ENCODE measurements around the gene PPP1R14C. TPM values are rescaled to one million over a fixed set of nuclear protein-coding genes. Genes with fewer than 3 reads are reported as not detected.

Gene PPP1R14C
- total and polyA plus RNA-seq, 7 donors: under 0.01 to 37.0 (median 19.8) TPM; not detected in 2

DNA sequence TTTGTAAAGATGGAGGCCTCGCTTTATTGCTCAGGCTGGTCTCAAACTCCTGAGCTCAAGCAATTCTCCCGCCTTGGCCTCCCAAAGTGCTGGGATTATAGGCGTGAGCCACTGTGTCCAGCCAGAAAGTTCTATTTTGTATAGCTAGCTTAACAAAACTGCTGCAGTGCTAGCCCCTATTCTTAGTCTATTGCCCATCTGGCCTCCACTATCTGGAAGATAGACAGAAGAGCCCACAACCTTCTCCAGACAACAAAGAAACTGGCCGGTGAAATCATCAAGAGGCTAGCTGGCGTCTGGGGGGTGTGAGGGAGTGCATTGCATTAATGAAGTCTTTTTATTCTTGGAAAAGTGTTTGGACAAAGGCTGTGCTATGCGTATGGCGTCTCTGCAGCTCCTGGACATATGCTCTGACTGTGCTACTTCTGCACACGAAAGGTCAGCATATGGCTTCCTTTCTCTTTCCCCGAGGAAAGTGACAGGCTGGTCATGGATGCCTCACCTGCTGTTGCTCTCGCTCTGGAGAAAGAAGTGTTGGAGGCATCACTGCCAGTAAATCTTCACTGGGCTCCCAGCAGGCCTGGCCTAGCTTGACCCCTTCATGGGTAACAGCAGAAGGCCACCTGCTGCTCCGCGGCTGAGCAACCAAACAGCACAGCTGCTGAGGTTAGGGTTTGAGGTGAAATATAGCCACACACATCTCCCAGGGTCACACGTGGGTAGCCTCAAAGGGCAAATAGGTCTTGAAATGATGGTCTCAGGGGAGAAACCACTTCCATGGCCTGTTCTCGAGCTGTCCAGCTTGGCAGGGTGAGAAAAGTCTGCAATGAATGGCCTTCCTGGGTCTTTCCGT, 130.8 kb downstream of the PPP1R14C start:
- intact Hi-C loops (cut with DNase I): no loop called here
- TF ChIP-seq CTCF (IDR thresholded peaks at IDR 0.05): no peak
- no peaks in the 10 kb centered on the region for H3K27me3 ChIP-seq
- no peaks in the 10 kb centered on the region for H3K36me3 ChIP-seq
- H3K4me1 ChIP-seq: peaks cover 0 to 21% (median 14%) of the 10 kb centered on the region in 4 donors
- H3K4me3 ChIP-seq: no peak overlapping the region
- no peaks in the 10 kb centered on the region for H3K9me3 ChIP-seq
- DNase-seq: no peak
- 82 to 91% methylated on average over 15 of the region's 15 CpGs for WGBS, 2 donors
- no peak overlapping the region for H3K27ac ChIP-seq

- Histone ChIP-seq H3K27me3 (no peaks in the 10 kb centered on the region), H3K4me3 (no peak overlapping the region), H3K9me3 (no peaks in the 10 kb centered on the region), H3K4me1 (peaks cover 0 to 21% (median 14%) of the 10 kb centered on the region in 4 donors), H3K36me3 (no peaks in the 10 kb centered on the region), H3K27ac (no peak overlapping the region)
- no peak for TF ChIP-seq POLR2AphosphoS5 (IDR thresholded peaks at IDR 0.05)
- no peak for DNase-seq
- intact Hi-C loops (cut with DNase I): no loop called here
- WGBS, 2 donors: 81 to 90% methylated on average over 6 of the region's 6 CpGs
These were observed 132.6 kb downstream of the PPP1R14C start for GRCh38 chr6:150275489-150275888.

GRCh38 chr6:150276168-150276936, 133.5 kb downstream of the PPP1R14C start:
- Histone ChIP-seq H3K27me3 (no peaks in the 10 kb centered on the region), H3K4me1 (peaks cover 0 to 21% (median 14%) of the 10 kb centered on the region in 4 donors), H3K27ac (no peak overlapping the region), H3K36me3 (no peaks in the 10 kb centered on the region), H3K4me3 (no peak overlapping the region), H3K9me3 (no peaks in the 10 kb centered on the region)
- 80 to 89% methylated on average over 8 of the region's 8 CpGs for WGBS, 2 donors
- intact Hi-C loops (cut with DNase I): no loop called here
- TF ChIP-seq POLR2A (IDR thresholded peaks at IDR 0.05) (no peak), CTCF (IDR thresholded peaks at IDR 0.05) (no peak), EP300 (IDR thresholded peaks at IDR 0.05) (no peak), POLR2AphosphoS5 (IDR thresholded peaks at IDR 0.05) (no peak)
- no peak for DNase-seq

GRCh38 chr6:150276937-150277742, 134.3 kb downstream of the PPP1R14C start:
- TF ChIP-seq POLR2AphosphoS5 (IDR thresholded peaks at IDR 0.05): no peak
- no peak for TF ChIP-seq CTCF (IDR thresholded peaks at IDR 0.05)
- no peak for TF ChIP-seq POLR2A (IDR thresholded peaks at IDR 0.05)
- TF ChIP-seq EP300 (IDR thresholded peaks at IDR 0.05): no peak
- Histone ChIP-seq H3K27me3 (no peaks in the 10 kb centered on the region), H3K9me3 (no peaks in the 10 kb centered on the region), H3K27ac (no peak overlapping the region), H3K36me3 (no peaks in the 10 kb centered on the region), H3K4me1 (peaks cover 0 to 21% (median 14%) of the 10 kb centered on the region in 4 donors), H3K4me3 (no peak overlapping the region)
- WGBS, 2 donors: 82 to 85% methylated on average over 10 of the region's 10 CpGs
- intact Hi-C loops (cut with DNase I): no loop called here
- DNase-seq: no peak

DNA sequence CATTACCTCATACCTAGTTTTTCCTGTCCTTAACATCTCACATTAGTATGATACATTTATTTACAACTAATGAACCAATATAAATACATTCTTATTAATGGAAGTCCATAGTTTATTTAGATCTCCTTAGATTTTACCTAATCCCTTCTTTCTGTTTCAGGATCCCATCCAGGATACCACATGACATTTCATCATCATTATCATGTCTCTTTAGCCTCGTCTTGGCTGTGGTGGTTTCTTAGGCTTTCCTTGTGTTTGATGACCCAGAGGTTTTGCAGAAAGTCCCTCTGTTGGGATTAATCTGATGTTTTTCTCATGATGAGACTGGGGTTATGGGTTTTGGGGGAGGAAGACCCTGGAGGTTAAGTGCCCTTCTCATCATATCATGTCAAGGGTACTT, 136.7 kb downstream of the PPP1R14C start:
- no peaks in the 10 kb centered on the region for H3K27me3 ChIP-seq
- H3K4me1 ChIP-seq: peaks cover 0 to 21% (median 14%) of the 10 kb centered on the region in 4 donors
- no peak for DNase-seq
- 78 to 80% methylated on average over 1 of the region's 1 CpG for WGBS, 2 donors
- no peaks in the 10 kb centered on the region for H3K9me3 ChIP-seq
- H3K36me3 ChIP-seq: no peaks in the 10 kb centered on the region
- TF ChIP-seq CTCF (IDR thresholded peaks at IDR 0.05): no peak
- TF ChIP-seq POLR2A (IDR thresholded peaks at IDR 0.05): no peak
- TF ChIP-seq EP300 (IDR thresholded peaks at IDR 0.05): no peak
- no peak for TF ChIP-seq POLR2AphosphoS5 (IDR thresholded peaks at IDR 0.05)
- H3K27ac ChIP-seq: no peak overlapping the region
- intact Hi-C loops (cut with DNase I): no loop called here
- H3K4me3 ChIP-seq: no peak overlapping the region
